Medulla oblongata (tissue), 1 donor: ENCODE results near the gene NALCN.
A peak's percentile ranks its signal among the peaks of the same experiment; 100 is the strongest.

Experiments used
- DNase-seq: peaks from one replicate; pipeline ENCODE4 v3.0.0-alpha.2; 2015; ENCODE audit errors: extremely low spot score

Gene NALCN

DNA sequence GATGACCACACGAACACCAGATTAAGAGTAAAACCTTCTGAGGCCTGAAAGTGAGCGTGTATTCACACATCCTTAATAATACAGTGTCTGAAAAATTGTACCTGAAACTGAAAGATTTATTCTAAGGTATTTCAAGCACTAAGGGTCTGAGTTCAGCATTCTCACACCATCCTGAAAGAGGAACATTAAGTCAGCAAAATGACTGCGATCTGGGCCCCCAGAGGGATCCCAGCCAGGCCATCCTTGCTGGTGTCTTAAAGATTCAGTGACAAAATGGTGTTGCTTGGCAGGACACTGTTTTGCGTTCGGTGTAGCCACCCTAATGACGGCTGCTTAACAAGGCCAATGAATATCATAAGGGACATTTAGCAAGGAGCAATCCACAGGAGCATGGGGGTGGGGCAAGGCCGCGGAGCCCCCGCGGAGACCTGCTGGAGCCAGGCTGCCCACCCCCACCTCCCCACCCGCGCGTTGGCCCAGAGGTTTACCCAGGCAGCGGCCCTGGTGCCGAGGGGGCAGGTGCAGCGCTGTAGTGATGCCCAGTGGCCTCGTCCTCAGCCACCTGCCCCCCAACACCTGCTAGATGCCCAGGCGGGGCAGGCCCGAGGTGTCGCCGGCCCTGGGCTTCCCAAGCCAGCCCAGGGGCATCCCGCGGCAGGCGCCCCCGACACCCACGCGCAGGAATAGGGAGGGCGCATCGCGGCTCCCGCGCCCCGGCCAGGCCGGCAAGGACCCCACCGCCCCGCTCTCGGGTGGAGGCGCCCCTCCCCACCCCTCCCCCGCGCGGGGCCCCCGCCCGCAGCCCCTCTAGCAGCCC lies 742 bp downstream of the NALCN start:
- DNase-seq: peak; percentile 38

DNA sequence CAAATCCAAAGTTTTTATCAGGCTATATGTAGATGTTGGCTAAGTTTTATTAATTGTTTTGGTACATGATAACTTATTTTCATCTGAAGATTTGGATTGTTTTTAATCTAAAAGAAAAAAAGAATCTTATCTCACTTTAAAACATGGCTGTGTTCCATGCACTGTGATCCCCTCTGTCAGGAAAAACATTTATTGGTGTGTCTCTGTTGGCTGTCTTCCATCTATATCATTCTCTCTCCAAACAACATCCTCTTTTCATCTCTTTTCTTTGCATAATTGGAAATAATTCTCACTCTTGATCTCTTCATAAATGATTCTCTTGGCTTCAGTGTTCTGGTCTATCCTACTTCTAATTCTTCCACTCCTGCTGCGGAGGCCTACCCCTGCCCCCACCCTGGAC lies 4.2 kb downstream of the NALCN start:
- no peak for DNase-seq

- no peak for DNase-seq
These were observed 7.2 kb downstream of the NALCN start for GRCh38 chr13:101408992-101409656.

DNA sequence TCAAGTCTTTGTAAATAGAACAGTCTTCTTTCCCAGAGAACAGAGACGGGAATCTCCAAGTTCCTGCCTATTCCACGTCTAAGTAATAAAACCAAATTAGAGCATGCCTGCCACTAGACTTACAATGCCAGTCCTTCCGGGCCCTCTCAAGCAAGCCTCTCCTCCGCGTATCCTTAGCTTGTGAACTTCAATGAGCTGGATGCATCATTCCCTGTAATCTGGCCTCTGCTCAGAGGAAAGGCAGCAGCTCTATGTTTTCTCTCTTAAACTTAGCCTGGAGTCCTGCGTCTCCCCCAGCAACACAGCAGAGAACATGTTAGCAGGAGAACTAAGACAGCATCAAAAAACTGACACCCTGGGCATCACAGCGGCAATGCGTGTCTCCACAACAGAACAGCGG lies 8.2 kb downstream of the NALCN start:
- peak; percentile 24 for DNase-seq

DNA sequence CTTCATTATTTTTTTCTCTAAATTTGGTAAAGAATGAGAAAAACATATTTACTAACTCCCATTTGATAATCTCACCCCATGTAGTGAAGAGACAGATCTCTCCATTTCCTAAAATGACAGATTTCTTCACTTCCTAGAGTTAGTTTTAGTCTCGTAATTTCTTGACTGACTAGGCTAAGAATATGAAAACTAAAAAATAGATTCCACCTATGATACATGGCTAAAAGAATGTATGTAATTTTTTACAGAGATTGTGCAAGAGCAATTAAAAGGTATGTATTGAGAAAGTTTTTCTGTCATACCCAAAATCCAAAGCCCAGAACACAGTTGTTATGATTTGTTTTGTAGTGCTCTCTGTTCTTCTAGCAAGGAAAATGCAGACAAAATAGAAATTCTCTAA lies 9.5 kb downstream of the NALCN start:
- no peak for DNase-seq

- DNase-seq: no peak
These were observed 15.1 kb downstream of the NALCN start for GRCh38 chr13:101401196-101401595.

- no peak for DNase-seq
These were observed 16.9 kb downstream of the NALCN start for GRCh38 chr13:101399365-101399764.

DNA sequence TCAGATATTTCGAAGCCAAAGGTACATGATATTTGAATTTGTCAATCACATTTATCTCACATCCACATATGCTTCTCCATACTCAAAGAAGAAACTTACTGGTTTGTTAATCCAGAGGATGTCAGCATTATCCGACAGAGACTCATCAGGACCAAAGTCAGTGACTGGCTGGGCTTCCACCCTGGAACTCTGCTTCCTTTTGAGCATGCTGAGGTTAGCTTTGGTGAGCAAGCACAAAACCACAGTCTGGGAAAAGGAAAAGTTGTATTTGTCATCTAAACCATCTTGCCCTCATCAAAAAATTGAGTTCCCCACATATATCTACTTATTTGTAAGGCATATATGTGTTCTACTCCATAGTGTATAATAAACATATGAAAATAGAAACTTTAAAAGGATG lies 17.4 kb downstream of the NALCN start:
- DNase-seq: no peak

GRCh38 chr13:101398191-101398590 lies 18.1 kb downstream of the NALCN start:
- DNase-seq: no peak

GRCh38 chr13:101397742-101398141 lies 18.6 kb downstream of the NALCN start:
- no peak for DNase-seq

DNA sequence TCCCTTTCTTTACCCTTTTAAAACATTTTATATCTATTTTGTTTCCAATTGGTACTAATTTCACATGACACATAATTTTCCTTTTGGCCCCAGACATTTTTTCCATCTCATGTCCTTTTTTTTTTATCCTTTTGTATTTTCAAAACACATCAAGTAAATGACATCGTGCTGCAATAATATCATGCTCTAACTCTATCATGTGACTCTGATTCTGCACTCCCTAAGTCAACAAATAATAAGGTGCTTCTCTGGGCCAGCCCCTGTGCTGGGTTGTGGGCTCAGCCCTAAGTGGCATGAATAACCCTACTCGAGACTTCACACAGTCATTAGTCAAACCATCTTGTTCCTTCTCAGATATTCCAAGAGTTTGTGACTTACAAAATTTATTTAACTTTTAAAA lies 21.7 kb downstream of the NALCN start:
- DNase-seq: no peak

DNA sequence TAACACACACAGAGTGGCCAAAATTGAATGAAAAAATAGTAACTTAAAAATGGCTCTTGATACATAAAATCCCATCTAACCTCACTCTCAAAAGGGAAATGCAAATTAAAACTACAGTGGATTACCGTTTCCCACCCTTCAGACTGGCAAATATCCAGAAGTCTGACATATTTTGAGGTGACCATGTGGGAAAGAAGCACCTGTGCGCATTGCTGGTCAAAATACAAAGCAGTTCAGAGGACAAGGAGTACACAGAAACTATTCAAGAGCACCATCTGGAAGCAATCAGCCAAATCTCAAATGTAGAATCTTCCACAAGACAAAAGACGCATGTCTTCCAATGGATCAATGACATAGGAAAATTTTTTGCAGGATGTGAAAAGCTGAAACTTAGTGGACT lies 23.2 kb downstream of the NALCN start:
- DNase-seq: no peak

- no peak for DNase-seq
These were observed 25.8 kb downstream of the NALCN start for GRCh38 chr13:101390461-101390860.

GRCh38 chr13:101384929-101385328 lies 31.4 kb downstream of the NALCN start:
- DNase-seq: no peak

GRCh38 chr13:101383595-101383994 lies 32.7 kb downstream of the NALCN start:
- DNase-seq: no peak

DNA sequence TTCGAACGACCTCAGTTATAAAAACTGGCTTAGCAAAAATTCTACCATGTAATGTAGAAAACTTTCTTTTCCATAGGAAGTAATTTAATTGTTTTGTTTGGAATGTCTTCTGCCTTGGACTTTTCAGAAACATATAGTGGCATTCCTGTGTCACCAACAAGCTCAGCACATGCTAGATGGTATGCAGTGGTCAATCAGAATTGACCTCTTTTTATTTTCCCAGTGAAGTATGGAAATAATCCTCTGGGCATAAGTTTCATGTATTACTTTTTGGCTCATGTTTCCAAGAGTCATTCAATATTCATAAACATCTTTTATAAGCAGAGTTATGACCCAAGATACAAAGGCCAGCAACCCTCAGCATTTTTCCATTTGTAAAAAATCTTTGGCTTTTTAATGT lies 33.6 kb downstream of the NALCN start:
- no peak for DNase-seq

GRCh38 chr13:101382086-101382485 lies 34.2 kb downstream of the NALCN start:
- DNase-seq: no peak

GRCh38 chr13:101360525-101360924 lies 55.8 kb downstream of the NALCN start:
- DNase-seq: no peak

DNA sequence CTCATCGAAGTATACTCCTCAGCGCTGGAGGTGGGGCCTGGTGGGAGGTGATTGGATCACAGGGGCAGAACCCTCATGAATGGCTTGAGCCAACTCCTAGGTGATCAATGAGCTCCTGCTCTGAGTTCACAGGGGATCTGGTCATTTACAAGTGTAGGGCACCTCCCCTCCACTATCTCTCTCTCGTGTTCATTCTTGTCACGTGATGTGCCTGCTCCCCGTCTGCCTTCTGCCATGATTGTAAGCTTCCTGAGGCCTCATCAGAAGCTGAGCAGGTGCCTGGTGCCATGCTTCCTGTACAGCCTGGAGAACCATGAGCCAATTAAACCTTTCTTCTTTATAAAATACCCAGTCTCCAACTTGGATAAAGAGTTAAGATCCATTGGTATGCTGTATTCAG lies 61.4 kb downstream of the NALCN start:
- DNase-seq: no peak

DNA sequence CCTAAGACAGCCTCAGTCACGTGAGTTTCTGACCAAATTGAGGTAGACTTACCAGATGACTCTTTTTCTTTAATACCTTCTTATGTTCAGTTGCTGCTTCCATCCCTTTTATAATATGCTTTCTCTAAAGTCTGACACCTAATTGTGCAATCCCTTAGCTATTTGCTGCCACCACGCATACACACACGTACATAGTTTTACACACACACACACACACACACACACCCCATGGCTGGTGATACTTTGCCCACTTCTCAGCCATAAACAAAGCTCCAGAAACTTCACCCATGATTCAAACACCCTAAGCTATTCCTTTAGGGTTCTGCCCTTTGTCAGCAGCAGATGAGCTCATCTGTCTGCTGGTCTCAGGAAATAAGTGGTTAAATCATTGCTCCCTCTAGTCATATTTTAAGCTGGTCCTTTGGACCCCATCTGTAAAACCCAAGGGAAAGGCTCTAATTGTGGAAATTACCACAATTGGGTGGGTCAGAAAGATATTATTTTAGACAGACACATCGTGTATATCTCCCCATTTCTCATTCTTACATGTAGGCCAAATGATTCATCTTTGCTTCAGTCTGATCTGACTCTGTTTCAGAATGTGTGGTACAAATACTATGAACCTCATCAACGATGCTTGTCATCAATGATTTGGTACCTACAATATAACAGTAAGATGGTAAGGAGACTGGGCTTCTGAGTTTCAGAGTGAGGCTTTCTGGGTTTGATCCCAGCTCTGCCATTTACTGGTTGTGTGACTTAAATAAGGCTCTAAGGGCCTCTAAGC lies 69.2 kb downstream of the NALCN start:
- no peak for DNase-seq

DNA sequence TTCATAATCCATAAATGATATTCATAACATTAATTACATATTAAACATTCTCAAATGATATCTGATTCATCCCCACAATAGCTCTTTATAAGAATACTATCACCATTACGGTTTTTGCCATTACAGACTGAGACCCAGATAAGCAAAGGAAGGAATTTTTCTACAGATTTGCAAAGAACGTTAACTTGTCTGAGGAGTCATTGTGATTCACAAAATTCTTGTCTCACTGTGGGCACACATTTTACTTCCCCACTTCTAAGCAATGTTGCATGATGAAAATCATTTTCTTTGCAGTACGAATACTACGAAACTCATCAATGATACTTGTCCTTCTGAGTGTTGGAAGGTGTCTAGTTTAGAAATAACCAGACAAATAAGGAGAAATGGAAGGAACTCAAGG lies 70.1 kb downstream of the NALCN start:
- DNase-seq: no peak

GRCh38 chr13:101343128-101343787 lies 73.0 kb downstream of the NALCN start:
- DNase-seq: no peak
